ENCODE data around the gene ADGRE1.

ADGRE1 gene

GRCh38 chr19:6963244-6963852 lies 76.0 kb downstream of the ADGRE1 start:
- H3K4me3 ChIP-seq (ENCODE audit: control insufficient read depth, low read depth, low read length) = no peak overlapping the region
- no peak for DNase-seq (ENCODE audit: low read depth)
- TF ChIP-seq, protein P1, sequence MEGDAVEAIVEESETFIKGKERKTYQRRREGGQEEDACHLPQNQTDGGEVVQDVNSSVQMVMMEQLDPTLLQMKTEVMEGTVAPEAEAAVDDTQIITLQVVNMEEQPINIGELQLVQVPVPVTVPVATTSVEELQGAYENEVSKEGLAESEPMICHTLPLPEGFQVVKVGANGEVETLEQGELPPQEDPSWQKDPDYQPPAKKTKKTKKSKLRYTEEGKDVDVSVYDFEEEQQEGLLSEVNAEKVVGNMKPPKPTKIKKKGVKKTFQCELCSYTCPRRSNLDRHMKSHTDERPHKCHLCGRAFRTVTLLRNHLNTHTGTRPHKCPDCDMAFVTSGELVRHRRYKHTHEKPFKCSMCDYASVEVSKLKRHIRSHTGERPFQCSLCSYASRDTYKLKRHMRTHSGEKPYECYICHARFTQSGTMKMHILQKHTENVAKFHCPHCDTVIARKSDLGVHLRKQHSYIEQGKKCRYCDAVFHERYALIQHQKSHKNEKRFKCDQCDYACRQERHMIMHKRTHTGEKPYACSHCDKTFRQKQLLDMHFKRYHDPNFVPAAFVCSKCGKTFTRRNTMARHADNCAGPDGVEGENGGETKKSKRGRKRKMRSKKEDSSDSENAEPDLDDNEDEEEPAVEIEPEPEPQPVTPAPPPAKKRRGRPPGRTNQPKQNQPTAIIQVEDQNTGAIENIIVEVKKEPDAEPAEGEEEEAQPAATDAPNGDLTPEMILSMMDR (conservative IDR thresholded peaks at IDR 0.05; ENCODE audit: control insufficient read depth, insufficient read depth, low read depth, low read length) = no peak

DNA sequence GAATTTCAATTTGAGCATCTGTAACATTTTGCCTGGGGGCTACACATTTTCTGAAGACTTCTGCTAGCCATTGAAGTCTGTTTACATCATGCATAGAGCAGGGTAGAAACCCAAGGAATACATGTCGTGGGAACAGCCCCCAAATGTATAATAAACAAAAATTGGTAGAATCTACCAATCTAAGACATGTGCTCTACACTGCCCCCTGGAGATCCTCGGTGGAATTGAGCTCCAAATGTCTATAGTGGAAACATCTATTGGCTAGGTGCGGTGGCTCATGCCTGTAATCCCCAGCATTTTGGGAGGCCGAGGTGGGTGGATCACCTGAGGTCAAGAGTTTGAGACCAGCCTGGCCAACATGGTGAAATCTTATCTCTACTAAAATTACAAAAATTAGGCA lies 76.6 kb downstream of the ADGRE1 start:
- H3K4me3 ChIP-seq (ENCODE audit: control insufficient read depth, low read depth, low read length) = no peak overlapping the region
- no peak for DNase-seq (ENCODE audit: low read depth)
- TF ChIP-seq, protein P1 (conservative IDR thresholded peaks at IDR 0.05; ENCODE audit: control insufficient read depth, insufficient read depth, low read depth, low read length) = peak; percentile 30

DNA sequence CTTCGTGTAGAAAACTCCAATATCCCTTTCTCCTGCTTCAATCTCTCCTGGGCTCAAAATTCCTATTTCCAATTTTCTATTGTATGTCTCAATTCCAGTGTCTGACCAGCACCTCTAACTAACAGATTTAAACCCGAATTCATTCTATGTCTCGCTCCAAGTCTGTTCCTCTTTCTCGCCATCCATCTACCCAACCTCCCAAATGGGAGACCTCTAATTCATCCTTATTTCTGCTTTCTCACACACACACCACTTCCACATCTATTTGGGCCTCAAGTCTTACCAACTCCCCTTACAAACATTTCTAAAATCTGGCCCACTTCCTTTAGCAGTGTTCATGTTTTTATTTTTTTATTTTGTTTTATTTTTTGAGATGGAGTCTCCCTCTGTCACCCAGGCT lies 80.6 kb downstream of the ADGRE1 start:
- H3K4me3 ChIP-seq (ENCODE audit: control insufficient read depth, low read depth, low read length) = no peak overlapping the region
- TF ChIP-seq, protein P1 (conservative IDR thresholded peaks at IDR 0.05; ENCODE audit: control insufficient read depth, insufficient read depth, low read depth, low read length) = no peak
- DNase-seq (ENCODE audit: low read depth) = no peak

DNA sequence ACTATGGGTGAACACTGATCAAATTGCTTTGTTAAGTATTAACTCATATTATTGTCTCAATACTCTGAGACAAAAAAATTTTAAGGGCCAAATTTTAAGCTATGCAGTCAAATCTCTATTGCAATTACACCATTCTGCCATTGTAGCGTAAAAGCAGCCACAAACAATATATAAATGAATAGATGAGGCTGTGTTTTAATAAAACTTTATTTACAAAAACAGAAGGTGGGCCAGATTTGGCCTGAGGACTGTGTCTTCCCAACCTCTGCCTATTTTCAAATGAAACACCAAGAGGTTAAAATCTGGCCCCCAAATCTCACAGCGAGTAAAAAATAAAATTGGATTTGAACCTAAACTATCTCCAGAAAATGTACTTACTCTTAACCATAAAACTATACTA lies 82.1 kb downstream of the ADGRE1 start:
- TF ChIP-seq, protein P1 (conservative IDR thresholded peaks at IDR 0.05; ENCODE audit: control insufficient read depth, insufficient read depth, low read depth, low read length) = no peak
- no peak for DNase-seq (ENCODE audit: low read depth)

GRCh38 chr19:6970021-6970420 lies 82.6 kb downstream of the ADGRE1 start:
- TF ChIP-seq, protein P1 (conservative IDR thresholded peaks at IDR 0.05; ENCODE audit: control insufficient read depth, insufficient read depth, low read depth, low read length) = no peak
- no peak overlapping the region for H3K4me3 ChIP-seq (ENCODE audit: control insufficient read depth, low read depth, low read length)
- DNase-seq (ENCODE audit: low read depth) = no peak

More for the DNA sequence above, 82.1 kb downstream of the ADGRE1 start:
- no peak overlapping the region for H3K4me3 ChIP-seq (ENCODE audit: control insufficient read depth, low read depth, low read length)

DNA sequence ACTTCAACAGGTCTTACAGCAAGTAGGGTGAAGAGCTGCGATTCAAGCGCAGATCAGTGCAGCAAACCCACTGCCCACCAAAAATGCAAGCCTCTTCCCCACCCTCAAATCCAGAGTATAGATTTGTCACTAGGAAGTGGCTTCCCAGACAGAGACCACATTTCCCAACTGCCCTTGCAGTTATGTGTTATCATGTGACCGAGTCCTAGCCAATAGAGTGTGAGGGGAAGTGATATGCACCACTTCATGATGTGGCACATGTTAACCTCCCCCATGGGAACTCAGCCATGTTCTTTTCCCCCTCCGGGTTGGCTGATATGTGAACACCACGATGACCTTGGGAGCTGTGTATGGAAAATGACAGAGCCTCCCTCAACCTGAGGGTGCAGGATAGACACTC lies 83.1 kb downstream of the ADGRE1 start:
- no peak overlapping the region for H3K4me3 ChIP-seq (ENCODE audit: control insufficient read depth, low read depth, low read length)
- TF ChIP-seq, protein P1 (conservative IDR thresholded peaks at IDR 0.05; ENCODE audit: control insufficient read depth, insufficient read depth, low read depth, low read length) = no peak
- no peak for DNase-seq (ENCODE audit: low read depth)

DNA sequence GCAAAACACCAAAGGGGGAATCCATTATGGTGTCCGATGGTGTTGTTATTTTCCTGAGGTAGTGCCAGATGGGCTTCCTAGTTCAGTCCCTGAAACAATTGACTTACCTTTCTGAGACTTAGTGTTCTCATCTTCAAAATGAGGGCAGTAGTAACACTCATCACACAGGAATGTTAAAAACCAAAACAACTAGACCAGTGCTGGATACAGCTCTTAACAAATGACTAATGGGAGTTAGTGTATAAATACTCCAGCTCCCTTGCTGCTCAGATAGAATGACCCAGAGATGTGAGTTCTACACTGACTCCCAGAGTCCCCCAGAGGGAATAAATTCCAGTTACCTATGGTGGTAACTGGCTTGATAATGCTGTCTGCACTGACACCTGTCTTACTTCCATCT lies 84.0 kb downstream of the ADGRE1 start:
- DNase-seq (ENCODE audit: low read depth) = no peak
- no peak overlapping the region for H3K4me3 ChIP-seq (ENCODE audit: control insufficient read depth, low read depth, low read length)
- TF ChIP-seq, protein P1 (conservative IDR thresholded peaks at IDR 0.05; ENCODE audit: control insufficient read depth, insufficient read depth, low read depth, low read length) = no peak
